IMR-90 (cell line): ENCODE measurements around the gene VPS18. TPM values are rescaled to one million over a fixed set of nuclear protein-coding genes. Genes with fewer than 3 reads are reported as not detected.

Source experiments
- ATAC-seq: fragments of 200-7000 bp; cut with Tn5 transposase; 2 replicates; pipeline ENCODE4 v1.9.1; 2020; ENCODE audit warnings: low read depth, mild to moderate bottlenecking, moderate library complexity
- BruUV-seq: library from RNA; stranded (reverse); fragments of 400-500 nt; replicated peaks from 2 replicates; lab custom pipeline; 2021; lab: Mats Ljungman, UMichigan
- CTCF ChIA-PET: fragments of 300-600 bp; formaldehyde crosslinking; extraction: SDS; loops from one replicate; lab custom pipeline; 2021; ENCODE audit warnings: antibody characterized with exemption; lab: Yijun Ruan, JAX
- POLR2A ChIA-PET: fragments of 300-600 bp; sonication (Branson Sonifier 250); formaldehyde crosslinking; loops from one replicate; lab custom pipeline; 2022; ENCODE audit warnings: antibody characterized with exemption; ENCODE audit not compliant: unreplicated experiment; lab: Charles Lee
- DNase-seq: peaks from one replicate; pipeline ENCODE4 v3.0.0; 2013
- H2AFZ ChIP-seq: replicated peaks from 2 replicates; pipeline ENCODE3; 2013; ENCODE audit warnings: low read length, mild to moderate bottlenecking; ENCODE audit not compliant: poor library complexity
- H2AK5ac ChIP-seq: 2 replicates; pipeline ENCODE4 v1.6.1; 2013; ENCODE audit warnings: low read depth, low read length, inconsistent platforms
- H2AK9ac ChIP-seq: replicated peaks from 2 replicates; pipeline ENCODE3; 2013; ENCODE audit warnings: mild to moderate bottlenecking, low read depth, low read length, moderate library complexity; ENCODE audit not compliant: poor library complexity
- H2BK120ac ChIP-seq: 2 replicates; pipeline ENCODE4 v1.6.1; 2013; ENCODE audit warnings: low read depth, low read length, inconsistent platforms
- H2BK15ac ChIP-seq: 3 replicates; pipeline ENCODE4 v1.6.1; 2013; ENCODE audit warnings: low read depth, low read length, inconsistent platforms
- H2BK20ac ChIP-seq: 2 replicates; pipeline ENCODE4 v1.6.1; 2013; ENCODE audit warnings: low read depth, mild to moderate bottlenecking, inconsistent platforms, low read length, moderate library complexity
- H2BK5ac ChIP-seq: 2 replicates; pipeline ENCODE4 v1.6.1; 2013; ENCODE audit warnings: mild to moderate bottlenecking, low read depth, low read length, inconsistent platforms; ENCODE audit not compliant: poor library complexity, severe bottlenecking
- H3K14ac ChIP-seq: replicated peaks from 2 replicates; pipeline ENCODE4 v1.6.1; 2013; ENCODE audit warnings: low read depth, low read length, inconsistent platforms
- H3K18ac ChIP-seq: 2 replicates; pipeline ENCODE4 v1.6.1; 2013; ENCODE audit warnings: low read depth, low read length, control low read depth
- H3K23ac ChIP-seq: 2 replicates; pipeline ENCODE4 v1.6.1; 2013; ENCODE audit warnings: low read depth, low read length, inconsistent platforms
- H3K27ac ChIP-seq: 2 replicates; pipeline ENCODE4 v1.5.1; 2013; ENCODE audit warnings: mild to moderate bottlenecking, control low read depth, low read length; ENCODE audit not compliant: insufficient read depth
- H3K27me3 ChIP-seq: 2 replicates; pipeline ENCODE4 v1.6.1; 2013; ENCODE audit warnings: low read length; ENCODE audit not compliant: control insufficient read depth, insufficient read depth
- H3K36me3 ChIP-seq: 2 replicates; pipeline ENCODE4 v1.6.1; 2013; ENCODE audit warnings: low read length, mixed read lengths; ENCODE audit not compliant: control insufficient read depth, insufficient read depth
- H3K4ac ChIP-seq: 2 replicates; pipeline ENCODE4 v1.6.1; 2013; ENCODE audit warnings: low read depth, low read length, inconsistent platforms
- H3K4me1 ChIP-seq: 2 replicates; pipeline ENCODE4 v1.6.1; 2013; ENCODE audit warnings: low read length, mixed read lengths; ENCODE audit not compliant: control insufficient read depth, insufficient read depth
- H3K4me2 ChIP-seq: 2 replicates; pipeline ENCODE4 v1.6.1; 2013; ENCODE audit warnings: low read depth, mild to moderate bottlenecking, control low read depth, low read length, moderate library complexity
- H3K4me3 ChIP-seq: 2 replicates; pipeline ENCODE4 v1.5.1; 2013; ENCODE audit warnings: low read depth, mild to moderate bottlenecking, control low read depth, low read length, moderate library complexity; ENCODE audit not compliant: insufficient read depth
- H3K56ac ChIP-seq: 2 replicates; pipeline ENCODE4 v1.6.1; 2013; ENCODE audit warnings: low read length, inconsistent platforms; ENCODE audit not compliant: insufficient read depth; ENCODE audit errors: extremely low read depth
- H3K79me1 ChIP-seq, 2 experiments: 2 replicates each; pipeline ENCODE4 v1.6.1; 2013; ENCODE audit warnings: low read length in 2 of 2, inconsistent platforms in 1 of 2, low read depth in 1 of 2
- H3K9ac ChIP-seq: 2 replicates; pipeline ENCODE4 v1.6.1; 2013; ENCODE audit warnings: low read depth, low read length, control low read depth
- H3K9me1 ChIP-seq: 2 replicates; pipeline ENCODE4 v1.6.1; 2013; ENCODE audit warnings: low read length, inconsistent platforms; ENCODE audit not compliant: insufficient read depth
- H3K9me3 ChIP-seq: 2 replicates; pipeline ENCODE4 v1.6.1; 2013; ENCODE audit warnings: low read length; ENCODE audit not compliant: control insufficient read depth, insufficient read depth
- H4K20me1 ChIP-seq: 2 replicates; pipeline ENCODE4 v1.6.1; 2013; ENCODE audit warnings: low read length, inconsistent platforms; ENCODE audit not compliant: insufficient read depth
- H4K5ac ChIP-seq: 2 replicates; pipeline ENCODE4 v1.6.1; 2013; ENCODE audit warnings: mild to moderate bottlenecking, low read depth, low read length, control low read depth
- H4K8ac ChIP-seq, 2 experiments: 2 replicates each; pipeline ENCODE4 v1.6.1; 2013; ENCODE audit warnings: low read depth in 2 of 2, low read length in 2 of 2, control low read depth in 1 of 2, inconsistent platforms in 1 of 2
- H4K91ac ChIP-seq: 2 replicates; pipeline ENCODE4 v1.6.1; 2013; ENCODE audit warnings: low read depth, low read length, inconsistent platforms; ENCODE audit not compliant: insufficient read depth
- CEBPB ChIP-seq: IDR thresholded peaks from 2 replicates; pipeline ENCODE4 v1.6.1; 2012; ENCODE audit warnings: low read depth, low read length, improper control_type of control experiment
- FOS ChIP-seq: fragments of 150-350 bp; IDR thresholded peaks from 2 replicates; pipeline ENCODE4 v1.6.1; 2016; ENCODE audit warnings: low read depth, low read length
- MXI1 ChIP-seq: IDR thresholded peaks from 2 replicates; pipeline ENCODE4 v1.6.1; 2012; ENCODE audit warnings: low read depth, mild to moderate bottlenecking, low read length, moderate library complexity, borderline replicate concordance
- RAD21 ChIP-seq: IDR thresholded peaks from 2 replicates; pipeline ENCODE4 v1.6.1; 2012; ENCODE audit warnings: low read length, improper control_type of control experiment
- WGBS, 2 experiments: methylation state at CpG; one replicate each; pipeline versions ENCODE4 v1.1.5 to v1.1.7; 2013; ENCODE audit warnings: missing lambda C conversion rate in 2 of 2; ENCODE audit not compliant: insufficient read length in 1 of 2; ENCODE audit errors: extremely low coverage in 2 of 2; 5-methylcytosine and 5-hydroxymethylcytosine counted together
- dilution Hi-C: fragments of 300-500 bp; cut with HindIII; formaldehyde crosslinking; loops from one replicate; pipeline ENCODE4 v1.14.3; 2018; ENCODE audit warnings: low sequenced_read_pairs; ENCODE audit not compliant: unreplicated experiment
- in situ Hi-C: fragments of 300-500 bp; cut with MboI; formaldehyde crosslinking; loops from 3 replicates; pipeline ENCODE4 v1.14.3; 2019; ENCODE audit warnings: low sequenced_read_pairs, inconsistent platforms, mixed read lengths
- intact Hi-C: fragments of 100-400 bp; cut with micrococcal nuclease; formaldehyde crosslinking; loops from 2 replicates; pipeline ENCODE4 v1.10.0; 2022
- polyA plus RNA-seq, 3 experiments: library from polyadenylated mRNA; depleted of rRNA; stranded (reverse); fragments of >200 nt; gene quantifications; 2 replicates each; pipeline ENCODE4 v1.2.3, GENCODE V29; 2012; ENCODE audit warnings: low replicate concordance in 1 of 3
- total RNA-seq: library from RNA; depleted of rRNA; stranded (reverse); fragments of >200 nt; gene quantifications from 2 replicates; pipeline ENCODE4 v1.2.3, GENCODE V29; 2012
- TF ChIP-seq, protein P1 (sequence below): conservative IDR thresholded peaks from 2 replicates; pipeline ENCODE4 v1.5.1; 2012; ENCODE audit warnings: mild to moderate bottlenecking, low read depth, low read length, improper control_type of control experiment
- TF ChIP-seq, protein P2 (sequence below): fragments of 150-350 bp; IDR thresholded peaks from 2 replicates; pipeline ENCODE4 v1.6.1; 2016; ENCODE audit warnings: low read depth, mild to moderate bottlenecking, low read length, moderate library complexity, borderline replicate concordance

VPS18 gene
- total and polyA plus RNA-seq, 2 of the 4 experiments (the other 2 are of a cell fraction) = 19.3 to 32.3 TPM

DNA sequence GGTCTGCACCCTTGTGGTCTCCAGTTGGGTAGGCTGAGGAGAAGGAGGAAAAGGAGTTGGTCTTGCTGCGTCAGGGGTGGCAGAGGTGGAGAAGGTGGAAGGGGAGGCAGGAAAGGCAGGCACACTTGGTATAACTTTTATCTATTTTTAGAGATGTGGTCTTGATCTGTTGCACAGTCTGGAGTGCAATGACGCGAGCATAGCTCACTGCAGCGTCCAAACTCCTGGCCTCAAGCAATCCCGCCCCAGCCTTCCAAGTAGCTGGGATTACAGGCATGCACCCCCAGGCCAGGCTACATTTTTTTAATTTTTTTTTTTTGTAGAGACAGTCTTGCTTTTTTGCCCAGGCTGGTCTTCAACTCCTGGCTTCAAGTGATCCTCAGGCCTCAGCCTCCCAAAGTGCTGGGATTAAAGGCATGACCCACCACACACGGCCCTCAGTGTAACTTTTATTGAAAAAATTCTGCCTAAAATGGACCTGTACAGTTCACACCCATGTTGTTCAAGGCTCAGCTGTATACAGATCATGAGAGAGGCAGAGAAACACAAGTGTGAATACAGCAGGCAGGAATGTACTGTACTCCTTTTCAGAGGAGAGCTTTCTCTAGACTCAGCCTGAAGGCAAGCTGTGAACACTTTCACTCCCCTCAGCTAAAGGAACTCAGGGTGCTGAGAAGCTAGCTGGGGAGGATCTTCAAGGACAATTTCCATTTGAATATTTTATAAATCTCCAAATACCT lies 18.1 kb upstream of the VPS18 start:
- Histone ChIP-seq H3K18ac (no peak overlapping the region), H2AK5ac (no peak overlapping the region), H2BK20ac (no peak overlapping the region), H3K4me3 (no peak overlapping the region), H3K4ac (no peak overlapping the region), H3K27ac (no peak overlapping the region), H2BK5ac (no peak overlapping the region), H3K9ac (no peak overlapping the region), H4K20me1 (no peaks in the 10 kb centered on the region), H2BK15ac (no peak overlapping the region), H3K14ac (no peak overlapping the region), H2AK9ac (no peak overlapping the region), H4K8ac (no peak overlapping the region), H3K79me1 (no peaks in the 10 kb centered on the region), H3K36me3 (no peaks in the 10 kb centered on the region), H3K27me3 (peaks cover 21% of the 10 kb centered on the region), H2AFZ (no peak overlapping the region), H4K91ac (no peak overlapping the region), H4K5ac (no peak overlapping the region), H3K23ac (no peak overlapping the region), H3K9me1 (no peaks in the 10 kb centered on the region), H3K9me3 (no peaks in the 10 kb centered on the region), H2BK120ac (no peak overlapping the region), H3K4me1 (no peaks in the 10 kb centered on the region), H3K56ac (no peak overlapping the region), H3K4me2 (no peak overlapping the region)
- 90% methylated on average over 2 of the region's 6 CpGs; no CpG with 5 or more reads in 1 of the 2 experiments for WGBS, 2 experiments
- in situ Hi-C loops (no loop called here), intact Hi-C loops (no loop called here), dilution Hi-C loops (no loop called here)
- BruUV-seq = no TSS peak
- ATAC-seq (0 out of 2 replicates have a peak, but pooled peaks have one; percentile 25), DNase-seq (no peak)
- ChIA-PET CTCF (interaction anchor here (0.6 to 1.3 kb wide), 3 partner anchors 18 to 37 kb away, joined by 3 to 5 read pairs (median 3); partner anchors contain the start of gene VPS18), POLR2A (no interaction called here)
- no peak for TF ChIP-seq CEBPB
- TF ChIP-seq, protein P1, sequence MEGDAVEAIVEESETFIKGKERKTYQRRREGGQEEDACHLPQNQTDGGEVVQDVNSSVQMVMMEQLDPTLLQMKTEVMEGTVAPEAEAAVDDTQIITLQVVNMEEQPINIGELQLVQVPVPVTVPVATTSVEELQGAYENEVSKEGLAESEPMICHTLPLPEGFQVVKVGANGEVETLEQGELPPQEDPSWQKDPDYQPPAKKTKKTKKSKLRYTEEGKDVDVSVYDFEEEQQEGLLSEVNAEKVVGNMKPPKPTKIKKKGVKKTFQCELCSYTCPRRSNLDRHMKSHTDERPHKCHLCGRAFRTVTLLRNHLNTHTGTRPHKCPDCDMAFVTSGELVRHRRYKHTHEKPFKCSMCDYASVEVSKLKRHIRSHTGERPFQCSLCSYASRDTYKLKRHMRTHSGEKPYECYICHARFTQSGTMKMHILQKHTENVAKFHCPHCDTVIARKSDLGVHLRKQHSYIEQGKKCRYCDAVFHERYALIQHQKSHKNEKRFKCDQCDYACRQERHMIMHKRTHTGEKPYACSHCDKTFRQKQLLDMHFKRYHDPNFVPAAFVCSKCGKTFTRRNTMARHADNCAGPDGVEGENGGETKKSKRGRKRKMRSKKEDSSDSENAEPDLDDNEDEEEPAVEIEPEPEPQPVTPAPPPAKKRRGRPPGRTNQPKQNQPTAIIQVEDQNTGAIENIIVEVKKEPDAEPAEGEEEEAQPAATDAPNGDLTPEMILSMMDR = no peak
- no peak for TF ChIP-seq FOS
- TF ChIP-seq MXI1 = no peak
- TF ChIP-seq RAD21 = no peak
- TF ChIP-seq, protein P2, sequence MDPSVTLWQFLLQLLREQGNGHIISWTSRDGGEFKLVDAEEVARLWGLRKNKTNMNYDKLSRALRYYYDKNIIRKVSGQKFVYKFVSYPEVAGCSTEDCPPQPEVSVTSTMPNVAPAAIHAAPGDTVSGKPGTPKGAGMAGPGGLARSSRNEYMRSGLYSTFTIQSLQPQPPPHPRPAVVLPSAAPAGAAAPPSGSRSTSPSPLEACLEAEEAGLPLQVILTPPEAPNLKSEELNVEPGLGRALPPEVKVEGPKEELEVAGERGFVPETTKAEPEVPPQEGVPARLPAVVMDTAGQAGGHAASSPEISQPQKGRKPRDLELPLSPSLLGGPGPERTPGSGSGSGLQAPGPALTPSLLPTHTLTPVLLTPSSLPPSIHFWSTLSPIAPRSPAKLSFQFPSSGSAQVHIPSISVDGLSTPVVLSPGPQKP = no peak
